HUES64 (cell line): ENCODE data around the gene ANTXR1.

Experiments used
- H3K27ac ChIP-seq: 2 replicates; pipeline ENCODE4 v1.7.0; 2013; ENCODE audit warnings: low read depth, low read length, inconsistent platforms
- H3K27me3 ChIP-seq: 2 replicates; pipeline ENCODE4 v1.6.1; 2013; ENCODE audit warnings: mild to moderate bottlenecking, low read length; ENCODE audit not compliant: insufficient read depth
- H3K36me3 ChIP-seq: 2 replicates; pipeline ENCODE4 v1.6.1; 2013; ENCODE audit warnings: mild to moderate bottlenecking, low read length; ENCODE audit not compliant: insufficient read depth
- H3K4me1 ChIP-seq: 2 replicates; pipeline ENCODE4 v1.6.1; 2013; ENCODE audit warnings: mild to moderate bottlenecking, low read length, moderate library complexity; ENCODE audit not compliant: insufficient read depth
- H3K4me3 ChIP-seq: 2 replicates; pipeline ENCODE4 v1.5.1; 2013; ENCODE audit warnings: mild to moderate bottlenecking, low read length, moderate library complexity
- H3K9ac ChIP-seq: 2 replicates; pipeline ENCODE4 v1.6.1; 2013; ENCODE audit warnings: mild to moderate bottlenecking, low read depth, low read length
- H3K9me3 ChIP-seq: 2 replicates; pipeline ENCODE4 v1.6.1; 2013; ENCODE audit warnings: low read depth, low read length; ENCODE audit not compliant: insufficient read depth
- WGBS: fragments of 150-250, 120-280 bp; methylation state at CpG from one replicate; pipeline ENCODE4 v1.1.7; 2013; ENCODE audit warnings: missing lambda C conversion rate; 5-methylcytosine and 5-hydroxymethylcytosine counted together

Gene ANTXR1

DNA sequence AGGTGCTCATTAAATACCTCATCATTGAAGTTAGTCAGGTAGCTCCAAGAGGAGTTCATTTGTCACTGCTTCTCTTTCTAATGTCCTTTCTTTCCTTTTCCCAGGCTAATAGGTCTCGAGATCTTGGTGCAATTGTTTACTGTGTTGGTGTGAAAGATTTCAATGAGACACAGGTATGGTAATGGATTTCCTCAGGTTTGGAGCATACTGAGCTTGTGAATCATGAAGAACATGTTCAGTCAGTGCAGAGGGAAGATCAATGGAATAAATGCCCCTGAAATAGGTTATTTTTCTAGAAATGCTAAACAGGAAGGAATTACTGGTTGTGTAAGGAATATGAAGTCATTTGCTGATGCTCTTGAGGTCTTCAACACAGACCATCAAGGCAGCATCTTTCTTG, 62.5 kb downstream of the ANTXR1 start:
- Histone ChIP-seq H3K36me3 (peaks cover 21% of the 10 kb centered on the region), H3K27me3 (no peaks in the 10 kb centered on the region), H3K27ac (no peak overlapping the region), H3K4me3 (no peak overlapping the region), H3K9ac (no peak overlapping the region), H3K4me1 (no peaks in the 10 kb centered on the region), H3K9me3 (no peaks in the 10 kb centered on the region)
- 93% methylated on average over 1 of the region's 1 CpG for WGBS

DNA sequence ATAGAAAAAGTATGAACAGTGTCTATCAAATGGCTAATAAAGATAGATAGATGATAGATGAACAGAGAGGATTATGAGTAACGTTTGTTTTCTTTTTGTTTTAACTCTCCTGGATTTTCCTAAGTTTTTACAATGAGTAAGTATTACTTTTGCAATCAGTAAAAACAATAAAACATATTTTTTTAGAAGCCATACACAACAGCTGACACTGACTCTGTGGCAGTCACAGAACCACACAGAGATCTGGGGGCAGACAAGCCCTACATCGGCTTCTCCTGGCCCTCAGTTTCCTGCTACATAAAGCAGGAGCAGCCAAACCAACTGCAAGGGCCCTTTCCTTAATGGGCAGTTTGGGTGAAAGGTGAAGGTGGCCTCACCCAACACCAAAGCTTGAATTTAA, 63.6 kb downstream of the ANTXR1 start:
- peaks cover 17% of the 10 kb centered on the region for H3K36me3 ChIP-seq

DNA sequence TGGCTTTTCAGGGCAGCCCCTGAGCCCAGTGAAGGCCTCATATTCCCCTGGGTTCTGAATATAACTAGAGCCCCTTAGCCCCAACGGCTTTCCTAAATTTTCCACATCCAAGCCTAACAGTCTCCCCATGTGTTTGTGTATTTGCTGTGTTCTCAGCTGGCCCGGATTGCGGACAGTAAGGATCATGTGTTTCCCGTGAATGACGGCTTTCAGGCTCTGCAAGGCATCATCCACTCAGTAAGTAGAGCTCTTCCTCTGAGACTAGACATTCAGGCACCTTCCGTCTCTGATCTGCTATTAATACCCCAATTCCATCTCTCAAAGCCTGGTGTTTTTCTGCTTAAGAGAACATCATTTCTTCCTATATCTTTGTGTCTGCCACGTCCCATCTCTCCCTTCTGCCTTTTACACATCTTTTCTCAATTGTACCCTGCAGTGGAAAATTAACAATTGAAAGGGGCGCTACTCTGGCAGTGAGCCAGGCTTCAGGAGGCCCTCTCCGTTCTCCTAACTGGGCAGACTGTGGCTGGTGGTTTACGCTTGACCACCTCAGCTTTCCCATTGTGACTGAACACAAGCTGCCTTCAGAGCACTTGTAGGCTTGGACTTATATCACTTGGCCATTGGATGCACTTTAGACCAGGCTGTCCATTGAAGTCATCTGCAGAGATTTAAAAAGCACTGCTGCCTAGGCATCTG, 64.4 kb downstream of the ANTXR1 start:
- no peak overlapping the region for H3K9ac ChIP-seq
- no peak overlapping the region for H3K27ac ChIP-seq
- H3K36me3 ChIP-seq: peaks cover 23% of the 10 kb centered on the region
- no peaks in the 10 kb centered on the region for H3K4me1 ChIP-seq
- H3K4me3 ChIP-seq: no peak overlapping the region
- no peaks in the 10 kb centered on the region for H3K27me3 ChIP-seq
- H3K9me3 ChIP-seq: no peaks in the 10 kb centered on the region
- 85% methylated on average over 10 of the region's 10 CpGs for WGBS

More for the DNA sequence above, 63.6 kb downstream of the ANTXR1 start:
- Histone ChIP-seq H3K27me3 (no peaks in the 10 kb centered on the region), H3K9ac (no peak overlapping the region), H3K27ac (no peak overlapping the region), H3K4me1 (no peaks in the 10 kb centered on the region), H3K9me3 (no peaks in the 10 kb centered on the region), H3K4me3 (no peak overlapping the region)
- 95% methylated on average over 2 of the region's 2 CpGs for WGBS

DNA sequence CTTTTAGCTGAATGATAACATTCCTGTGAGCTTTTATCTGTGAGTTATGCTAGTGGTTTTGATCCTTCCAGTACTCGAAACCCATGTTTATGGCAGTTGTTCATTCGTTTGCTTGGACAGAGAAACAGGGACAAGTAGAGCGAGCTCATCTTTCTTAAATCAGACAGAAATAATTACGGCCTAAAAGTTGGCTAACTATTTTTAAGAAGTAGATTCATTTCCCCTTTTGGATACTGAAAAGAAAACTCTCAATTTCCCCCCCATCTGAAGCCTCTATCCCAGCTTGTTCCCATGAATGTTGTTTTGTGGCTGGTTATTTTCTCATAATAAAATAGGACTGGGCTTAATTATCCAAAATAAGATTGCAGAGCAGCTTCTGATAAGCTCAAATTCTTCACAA, 67.1 kb downstream of the ANTXR1 start:
- no peaks in the 10 kb centered on the region for H3K9me3 ChIP-seq
- no peaks in the 10 kb centered on the region for H3K27me3 ChIP-seq
- no peak overlapping the region for H3K4me3 ChIP-seq
- H3K9ac ChIP-seq: no peak overlapping the region
- peaks cover 26% of the 10 kb centered on the region for H3K36me3 ChIP-seq
- H3K4me1 ChIP-seq: no peaks in the 10 kb centered on the region
- no peak overlapping the region for H3K27ac ChIP-seq
- WGBS: 96% methylated on average over 4 of the region's 4 CpGs

DNA sequence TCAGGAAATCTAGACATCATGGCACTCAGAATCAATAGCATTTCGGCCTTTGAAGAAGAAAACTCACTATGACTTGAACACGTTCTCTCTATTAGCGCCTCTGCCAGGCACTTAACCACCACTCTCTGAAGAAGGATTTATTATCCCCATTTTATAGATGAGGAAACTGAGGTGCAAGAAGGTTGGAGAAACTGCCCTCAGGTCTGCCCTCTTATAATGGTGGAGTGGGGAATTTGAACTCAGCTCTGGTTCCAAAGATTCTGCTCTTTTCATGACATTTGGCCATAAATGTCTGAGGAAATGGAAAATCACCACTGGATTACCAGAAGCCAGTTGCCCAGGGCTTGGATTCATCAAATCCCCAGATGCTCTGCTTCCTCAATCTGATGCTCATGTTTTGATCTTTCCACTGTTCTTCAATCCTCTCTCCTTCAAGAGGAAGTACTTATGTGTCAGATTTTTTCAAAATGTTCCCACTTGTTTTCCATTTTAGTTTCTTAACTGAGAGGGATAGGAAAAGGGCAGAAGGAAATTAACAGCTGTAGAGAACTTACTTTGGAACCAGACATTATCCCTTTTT, 68.1 kb downstream of the ANTXR1 start:
- WGBS: 98% methylated on average over 3 of the region's 3 CpGs
- no peak overlapping the region for H3K9ac ChIP-seq
- H3K27ac ChIP-seq: no peak overlapping the region
- H3K36me3 ChIP-seq: peaks cover 26% of the 10 kb centered on the region
- H3K4me1 ChIP-seq: no peaks in the 10 kb centered on the region; the same call in 1 of the 2 replicates
- H3K4me3 ChIP-seq: no peak overlapping the region
- H3K27me3 ChIP-seq: no peaks in the 10 kb centered on the region
- H3K9me3 ChIP-seq: no peaks in the 10 kb centered on the region

DNA sequence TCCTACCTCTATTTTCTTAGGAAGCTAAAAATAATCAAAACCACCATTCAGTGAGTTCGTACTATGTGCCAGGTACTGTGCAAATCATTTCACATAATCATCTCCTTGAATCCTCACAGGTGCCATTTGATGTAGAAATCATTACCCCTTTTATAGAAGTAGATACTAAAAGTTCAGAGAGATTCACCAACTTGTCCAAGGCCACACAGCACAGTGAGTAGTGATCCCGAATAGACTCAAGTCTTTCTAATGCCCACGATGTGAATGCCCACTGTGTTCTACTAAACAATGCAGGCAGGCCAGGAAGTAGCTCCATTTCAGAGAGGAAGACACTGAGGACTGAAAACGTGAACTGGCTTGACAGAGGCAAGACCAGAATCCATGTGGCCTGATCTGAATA, 68.8 kb downstream of the ANTXR1 start:
- Histone ChIP-seq H3K36me3 (peaks cover 26% of the 10 kb centered on the region), H3K4me1 (no peaks in the 10 kb centered on the region; the same call in 1 of the 2 replicates), H3K27ac (no peak overlapping the region), H3K27me3 (no peaks in the 10 kb centered on the region), H3K4me3 (no peak overlapping the region), H3K9ac (no peak overlapping the region), H3K9me3 (no peaks in the 10 kb centered on the region)
- 88% methylated on average over 4 of the region's 4 CpGs for WGBS

DNA sequence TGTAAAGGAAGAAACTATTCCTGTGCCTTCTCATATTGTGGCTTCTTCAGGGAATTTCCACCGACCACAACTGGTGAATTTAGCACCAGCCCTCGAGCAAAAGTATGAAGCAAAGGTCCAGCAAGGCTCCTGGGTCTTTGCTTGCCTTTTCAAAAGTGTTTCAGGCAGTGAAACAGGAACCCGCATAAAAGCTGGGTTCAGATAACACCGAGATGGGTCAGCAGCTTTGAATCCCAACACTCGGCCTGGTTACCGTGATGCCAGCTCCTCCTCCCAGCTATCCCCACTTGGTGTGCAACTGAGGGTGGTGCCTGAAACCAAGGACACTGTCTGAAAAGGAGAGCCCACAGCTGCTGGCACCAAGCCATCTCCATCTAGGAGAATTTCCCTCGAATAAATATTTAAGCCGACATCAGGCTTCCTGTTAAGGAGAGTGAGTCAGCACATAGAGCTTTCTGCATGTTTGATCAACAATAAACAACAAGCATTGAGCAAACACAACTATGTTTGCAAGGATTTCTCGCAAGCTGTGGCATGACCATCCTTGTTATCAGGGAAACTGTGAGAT, 69.5 kb downstream of the ANTXR1 start:
- WGBS: 82% methylated on average over 9 of the region's 9 CpGs
- no peak overlapping the region for H3K27ac ChIP-seq
- no peaks in the 10 kb centered on the region; the same call in 1 of the 2 replicates for H3K4me1 ChIP-seq
- H3K9ac ChIP-seq: no peak overlapping the region
- H3K36me3 ChIP-seq: peaks cover 24% of the 10 kb centered on the region
- no peaks in the 10 kb centered on the region for H3K27me3 ChIP-seq
- no peak overlapping the region for H3K4me3 ChIP-seq
- H3K9me3 ChIP-seq: no peaks in the 10 kb centered on the region

DNA sequence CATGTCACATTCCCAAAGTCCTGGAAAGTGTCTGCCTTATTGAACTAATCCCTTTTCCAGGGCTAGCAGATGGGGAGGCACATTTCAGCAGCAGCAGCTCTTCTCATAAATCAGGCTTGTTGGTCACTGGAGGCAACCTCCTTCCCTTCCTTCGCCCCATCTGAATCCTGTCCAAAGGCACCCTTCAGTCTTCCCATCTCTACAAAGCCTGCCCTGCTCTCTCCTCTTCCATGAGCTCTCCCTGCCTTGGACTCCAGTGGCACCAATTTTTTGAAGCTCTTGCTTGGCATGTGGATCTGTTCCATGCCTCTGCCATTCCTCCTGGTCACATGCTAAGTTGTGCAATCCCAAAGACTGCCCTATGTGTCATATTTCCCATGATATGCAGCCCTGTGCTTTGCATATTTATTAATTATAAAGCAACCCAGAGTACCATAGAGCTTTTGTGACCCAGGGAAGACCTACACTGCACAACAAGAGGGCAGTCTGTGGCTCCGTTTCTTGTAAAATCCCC, 70.3 kb downstream of the ANTXR1 start:
- Histone ChIP-seq H3K27me3 (no peaks in the 10 kb centered on the region), H3K27ac (no peak overlapping the region), H3K9ac (no peak overlapping the region), H3K4me3 (no peak overlapping the region), H3K36me3 (peaks cover 17% of the 10 kb centered on the region), H3K4me1 (no peaks in the 10 kb centered on the region; the same call in 1 of the 2 replicates), H3K9me3 (no peaks in the 10 kb centered on the region)
- WGBS: 92% methylated on average over 2 of the region's 2 CpGs

DNA sequence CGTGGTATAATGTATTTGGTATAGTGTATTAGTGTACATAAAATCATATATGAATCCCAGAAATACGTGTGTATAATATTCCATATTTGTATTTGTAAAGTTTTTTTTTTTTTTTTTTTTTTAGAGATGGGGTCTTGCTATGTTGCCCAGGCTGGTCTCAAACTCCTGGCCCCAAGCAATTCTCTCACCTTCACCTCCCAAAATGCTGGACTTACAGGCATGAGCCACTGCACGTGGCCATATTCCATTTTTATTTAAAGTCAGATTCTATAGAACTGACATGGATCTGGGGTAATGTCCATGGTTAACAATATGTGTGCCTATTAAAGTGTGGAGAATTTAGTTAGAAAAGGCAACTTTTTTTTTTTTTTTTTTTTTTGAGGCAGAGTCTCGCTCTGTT, 71.5 kb downstream of the ANTXR1 start:
- WGBS: 100% methylated on average over 1 of the region's 4 CpGs
- no peaks in the 10 kb centered on the region for H3K9me3 ChIP-seq
- no peaks in the 10 kb centered on the region; the same call in 1 of the 2 replicates for H3K4me1 ChIP-seq
- H3K9ac ChIP-seq: no peak overlapping the region
- no peak overlapping the region for H3K27ac ChIP-seq
- H3K27me3 ChIP-seq: no peaks in the 10 kb centered on the region
- peaks cover 12% of the 10 kb centered on the region for H3K36me3 ChIP-seq
- H3K4me3 ChIP-seq: no peak overlapping the region

DNA sequence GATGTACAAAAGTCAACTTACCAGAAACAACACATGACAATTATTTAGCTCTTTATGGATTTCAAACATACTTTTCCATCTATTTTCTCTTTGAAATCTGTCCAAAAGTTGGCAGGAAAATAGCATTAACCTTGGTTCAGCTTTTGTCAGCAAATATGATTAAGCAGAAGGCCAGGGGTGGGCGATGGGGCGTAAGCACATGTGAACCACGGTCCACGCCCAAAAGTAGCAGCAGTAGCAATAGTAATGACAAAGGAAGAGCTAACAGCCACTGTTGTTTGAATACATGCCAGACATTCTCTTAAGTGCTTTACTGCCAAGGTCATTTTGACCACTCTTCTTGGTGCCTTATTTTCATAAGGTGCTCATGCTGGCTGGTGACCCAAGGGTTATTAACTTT, 73.5 kb downstream of the ANTXR1 start:
- Histone ChIP-seq H3K4me1 (no peaks in the 10 kb centered on the region; the same call in 1 of the 2 replicates), H3K27me3 (no peaks in the 10 kb centered on the region), H3K36me3 (peaks cover 13% of the 10 kb centered on the region), H3K9ac (no peak overlapping the region), H3K9me3 (no peaks in the 10 kb centered on the region), H3K27ac (no peak overlapping the region), H3K4me3 (no peak overlapping the region)
- 87% methylated on average over 4 of the region's 4 CpGs for WGBS

DNA sequence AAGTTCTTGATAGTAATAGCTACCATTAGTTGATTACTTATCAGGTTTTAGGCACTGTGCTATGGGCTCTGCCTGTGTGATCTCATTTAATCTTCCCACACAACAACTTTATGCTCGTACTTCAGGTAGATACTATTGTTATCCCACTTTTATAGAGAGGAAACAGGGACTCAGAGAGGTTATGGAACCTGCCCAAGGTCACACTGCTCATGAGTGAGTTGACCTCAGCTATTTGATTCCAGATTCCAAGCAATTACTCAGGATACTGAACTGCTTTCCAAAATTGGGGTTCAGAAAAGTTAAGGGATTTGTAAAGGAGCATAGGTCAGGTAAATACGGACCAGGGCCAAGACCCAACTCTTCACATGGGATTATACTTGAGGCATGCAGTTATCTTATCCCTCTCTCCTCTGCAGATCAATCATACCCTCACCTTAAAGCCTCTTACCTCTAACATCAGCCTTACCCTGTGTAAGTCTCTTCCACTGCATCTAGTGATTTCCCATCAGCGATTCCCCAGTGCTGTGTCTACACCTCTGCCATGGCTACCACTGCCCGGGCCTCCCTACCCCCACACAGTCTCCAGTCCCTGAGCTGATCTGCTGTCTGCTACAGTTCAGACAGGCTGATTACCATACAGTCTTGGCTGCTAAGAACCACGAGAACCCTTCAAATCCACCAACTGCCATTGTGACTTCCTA, 74.4 kb downstream of the ANTXR1 start:
- no peaks in the 10 kb centered on the region for H3K27me3 ChIP-seq
- H3K36me3 ChIP-seq: peaks cover 14% of the 10 kb centered on the region
- no peaks in the 10 kb centered on the region; the same call in 1 of the 2 replicates for H3K4me1 ChIP-seq
- no peak overlapping the region for H3K4me3 ChIP-seq
- H3K9ac ChIP-seq: no peak overlapping the region
- H3K9me3 ChIP-seq: no peaks in the 10 kb centered on the region
- WGBS: 89% methylated on average over 5 of the region's 5 CpGs
- no peak overlapping the region for H3K27ac ChIP-seq
